GM12872 (cell line): ENCODE results near the gene ZACN.

Experiments used
- TF ChIP-seq, protein P1 (sequence below): IDR thresholded peaks from 3 replicates; pipeline ENCODE4 v1.5.1; 2011; ENCODE audit warnings: low read depth, mild to moderate bottlenecking, low read length, moderate library complexity; ENCODE audit not compliant: insufficient read depth

The ZACN gene

DNA sequence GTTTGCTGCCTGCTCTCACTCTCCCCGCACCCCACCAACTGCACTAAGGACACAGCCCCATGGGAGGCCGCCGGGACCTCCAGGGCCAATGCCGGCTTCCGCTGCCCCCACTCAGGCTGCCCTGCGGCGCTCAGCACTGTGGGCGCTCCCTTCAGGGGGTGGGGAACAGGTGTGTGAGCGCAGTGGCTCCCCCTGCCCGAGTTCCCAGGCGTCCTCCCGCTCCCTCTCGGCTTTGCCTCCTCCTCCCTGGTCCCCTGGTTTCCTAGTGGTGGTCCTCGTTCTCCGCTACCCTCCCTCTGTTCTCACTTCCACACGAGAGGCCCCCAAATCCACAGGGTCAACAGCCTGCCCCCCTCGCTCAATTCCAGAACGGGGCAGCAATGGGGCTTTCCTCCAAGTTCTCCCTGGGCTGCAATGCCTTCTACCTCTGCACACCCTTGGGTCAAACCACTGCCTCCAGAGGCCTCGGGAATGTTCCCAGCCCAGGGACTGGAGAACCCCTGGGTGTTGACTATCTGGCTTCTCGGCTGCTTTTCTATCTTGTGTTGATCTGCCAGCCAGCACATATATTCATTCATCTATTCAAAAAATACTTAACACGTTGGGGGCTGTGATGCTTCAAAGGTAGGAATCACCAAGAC lies 52.2 kb downstream of the ZACN start:
- TF ChIP-seq, protein P1, sequence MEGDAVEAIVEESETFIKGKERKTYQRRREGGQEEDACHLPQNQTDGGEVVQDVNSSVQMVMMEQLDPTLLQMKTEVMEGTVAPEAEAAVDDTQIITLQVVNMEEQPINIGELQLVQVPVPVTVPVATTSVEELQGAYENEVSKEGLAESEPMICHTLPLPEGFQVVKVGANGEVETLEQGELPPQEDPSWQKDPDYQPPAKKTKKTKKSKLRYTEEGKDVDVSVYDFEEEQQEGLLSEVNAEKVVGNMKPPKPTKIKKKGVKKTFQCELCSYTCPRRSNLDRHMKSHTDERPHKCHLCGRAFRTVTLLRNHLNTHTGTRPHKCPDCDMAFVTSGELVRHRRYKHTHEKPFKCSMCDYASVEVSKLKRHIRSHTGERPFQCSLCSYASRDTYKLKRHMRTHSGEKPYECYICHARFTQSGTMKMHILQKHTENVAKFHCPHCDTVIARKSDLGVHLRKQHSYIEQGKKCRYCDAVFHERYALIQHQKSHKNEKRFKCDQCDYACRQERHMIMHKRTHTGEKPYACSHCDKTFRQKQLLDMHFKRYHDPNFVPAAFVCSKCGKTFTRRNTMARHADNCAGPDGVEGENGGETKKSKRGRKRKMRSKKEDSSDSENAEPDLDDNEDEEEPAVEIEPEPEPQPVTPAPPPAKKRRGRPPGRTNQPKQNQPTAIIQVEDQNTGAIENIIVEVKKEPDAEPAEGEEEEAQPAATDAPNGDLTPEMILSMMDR: no peak

DNA sequence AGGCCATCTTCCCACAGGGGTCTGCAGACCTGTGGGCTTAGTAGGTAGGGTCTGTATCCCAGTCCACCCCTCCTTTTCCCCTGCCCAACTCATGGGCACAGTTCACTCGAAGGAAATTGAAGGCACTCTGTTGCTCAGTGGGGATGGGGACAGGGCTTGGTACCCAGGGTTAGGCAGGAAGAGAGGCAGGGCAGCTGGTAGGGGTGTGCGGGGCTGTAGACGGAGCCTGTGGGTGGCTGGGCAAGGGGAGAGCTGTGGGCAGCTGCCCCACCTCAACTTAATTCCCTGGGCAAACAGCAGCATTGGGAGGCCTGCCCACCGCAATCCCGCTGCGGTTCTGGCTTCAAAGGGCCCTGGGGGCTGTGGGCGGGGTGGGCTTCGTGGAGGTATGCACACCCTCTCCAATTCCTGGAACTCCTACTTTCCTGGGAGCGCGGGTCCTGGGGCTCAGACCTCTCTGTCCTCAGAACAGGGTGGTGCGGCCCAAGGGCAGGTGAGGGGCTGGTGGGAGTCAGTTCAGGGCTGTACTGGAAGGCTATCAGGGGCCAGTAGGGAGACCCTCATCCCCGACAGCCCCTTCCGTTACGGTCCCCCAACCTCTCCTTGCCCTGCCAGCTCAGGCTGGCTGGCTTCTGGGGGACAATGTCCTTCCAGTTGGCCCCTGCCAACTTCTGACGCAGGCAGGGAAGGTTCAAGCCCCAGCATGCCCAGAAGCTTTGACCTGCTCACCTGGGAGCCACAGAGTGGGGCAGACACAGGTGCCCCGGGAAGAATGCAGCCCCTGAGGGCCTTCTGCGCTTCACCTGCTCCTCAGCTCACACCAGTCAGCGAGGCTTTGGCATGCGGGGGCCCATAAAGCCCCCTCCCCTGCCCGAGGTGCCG lies 53.0 kb downstream of the ZACN start:
- TF ChIP-seq, protein P1: no peak
